AG08395 (cell line): Measurements from ENCODE around the gene RAD51B.
"Not testable (repeated sequence)": the region's sequence is repeated elsewhere in the genome, so short reads cannot be mapped to it uniquely, and the experiment has no call there.

Source experiments
- DNase-seq: peaks from one replicate; pipeline ENCODE4 v3.0.0; 2012; ENCODE audit warnings: mixed read lengths, low spot score

RAD51B gene

DNA sequence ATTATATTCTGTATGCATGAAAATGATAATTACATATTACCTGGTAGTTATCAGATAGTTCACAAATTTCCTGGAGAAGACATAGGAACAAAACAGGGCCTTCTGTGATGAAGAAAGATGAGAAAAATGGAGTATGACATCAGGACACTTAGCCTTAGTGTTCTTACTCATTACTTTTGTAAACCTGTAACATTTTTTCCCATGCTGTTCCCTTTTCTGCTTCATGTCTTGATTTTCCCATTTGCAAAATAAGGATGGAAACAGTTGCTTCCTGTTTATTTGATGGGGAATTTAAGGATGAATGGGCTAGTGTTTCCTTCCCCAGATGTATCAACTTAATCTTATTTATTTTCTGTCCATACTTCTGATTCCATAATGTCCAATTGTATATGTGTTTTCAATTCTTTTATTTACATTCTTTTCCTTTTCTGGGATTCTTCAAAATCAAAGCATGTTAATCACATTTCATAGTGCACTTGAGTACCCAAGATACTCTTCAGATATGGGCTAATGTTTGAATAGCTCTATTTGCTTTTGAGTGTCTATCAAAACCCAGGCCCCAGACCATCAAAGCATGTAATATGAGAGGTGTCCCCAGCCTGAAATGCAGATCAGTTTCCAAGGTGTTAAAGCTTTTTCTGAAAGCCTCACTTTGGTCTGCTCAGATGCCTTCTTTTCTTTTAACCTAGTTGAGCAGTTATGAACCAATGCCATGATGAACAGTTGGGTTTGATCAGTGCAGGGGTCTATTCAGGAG lies 260.5 kb downstream of the RAD51B start:
- DNase-seq = no peak

GRCh38 chr14:68081489-68081888 lies 261.9 kb downstream of the RAD51B start:
- no peak for DNase-seq

- no peak for DNase-seq
Observed at GRCh38 chr14:68082698-68083291, 263.2 kb downstream of the RAD51B start.

DNA sequence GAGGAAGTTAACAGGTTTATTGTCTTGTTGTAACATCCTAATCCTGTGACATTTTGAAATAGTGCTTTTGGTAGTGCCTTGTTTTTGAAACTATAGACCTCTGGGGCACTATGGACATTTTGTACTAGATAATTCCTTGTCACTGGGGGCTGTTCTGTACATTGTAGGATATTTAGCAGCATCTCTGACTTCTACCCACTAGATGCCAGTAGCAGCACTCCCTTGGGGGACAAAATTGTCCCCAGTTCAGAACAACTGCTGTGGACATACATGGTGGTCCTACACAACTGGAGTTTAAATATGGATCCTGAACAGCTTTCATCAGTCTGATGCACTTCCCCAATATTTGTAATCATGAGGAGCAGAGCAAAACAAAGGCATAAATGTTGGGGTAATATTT lies 264.7 kb downstream of the RAD51B start:
- no peak for DNase-seq

DNA sequence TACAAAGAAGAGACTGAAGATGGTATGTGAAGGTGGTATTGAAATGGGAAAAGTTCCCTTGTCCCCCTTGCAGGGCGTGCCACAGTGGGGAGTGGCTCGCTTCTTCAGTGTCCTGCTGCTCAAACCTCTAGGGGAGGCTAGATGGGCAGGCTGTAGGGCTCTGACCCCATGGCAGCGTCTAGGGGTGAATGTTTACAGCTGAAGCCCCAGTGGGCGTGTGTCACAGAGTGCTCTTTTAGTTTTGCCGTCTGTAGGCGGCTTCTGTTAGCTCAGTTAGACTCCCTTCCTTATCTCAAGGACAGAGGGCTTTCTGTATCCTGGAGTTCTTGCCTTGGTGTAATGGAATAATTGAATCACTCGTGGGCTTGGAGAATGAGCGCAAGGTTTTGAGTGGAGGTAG lies 266.2 kb downstream of the RAD51B start:
- DNase-seq = no peak

DNA sequence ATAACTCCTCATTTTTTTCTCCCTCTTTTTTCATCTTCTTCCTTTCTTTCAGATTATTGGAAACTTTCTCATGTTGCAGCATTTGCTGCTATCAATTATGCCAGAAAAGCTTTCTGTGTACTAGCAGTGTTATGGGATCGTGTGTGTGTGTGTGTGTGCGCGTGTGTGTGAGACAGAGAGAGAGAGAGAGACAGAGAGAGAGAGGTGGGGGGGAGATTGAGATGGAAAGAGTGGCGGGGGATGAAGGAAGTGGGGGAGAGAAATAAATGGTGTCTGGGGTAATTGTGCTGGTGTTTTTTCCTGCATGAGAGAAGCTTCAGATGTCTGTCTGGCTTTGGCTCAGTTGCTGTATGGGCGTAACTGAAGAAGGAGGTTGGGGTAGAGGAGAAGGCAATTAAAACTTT lies 268.9 kb downstream of the RAD51B start:
- DNase-seq = no peak

- DNase-seq = no peak
Observed at GRCh38 chr14:68089146-68089731, 269.7 kb downstream of the RAD51B start.

DNA sequence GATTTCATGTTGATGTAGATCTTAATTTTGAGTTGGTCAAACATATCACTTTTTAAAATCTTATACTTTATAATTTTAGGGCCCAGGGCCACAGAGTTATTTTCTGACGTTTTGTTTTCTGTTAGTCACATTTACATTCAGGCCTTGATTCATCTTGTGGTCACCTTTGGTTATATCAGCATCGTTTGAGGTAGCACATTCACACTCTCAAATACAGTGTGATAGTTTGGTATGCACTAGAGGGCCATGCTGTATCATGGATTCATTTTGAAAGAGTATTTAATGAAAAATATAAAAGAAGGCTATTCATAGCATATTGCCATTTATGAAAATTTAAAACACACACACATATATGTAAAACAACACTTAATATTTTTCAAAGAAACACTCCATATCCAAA lies 274.6 kb downstream of the RAD51B start:
- DNase-seq = no peak

DNA sequence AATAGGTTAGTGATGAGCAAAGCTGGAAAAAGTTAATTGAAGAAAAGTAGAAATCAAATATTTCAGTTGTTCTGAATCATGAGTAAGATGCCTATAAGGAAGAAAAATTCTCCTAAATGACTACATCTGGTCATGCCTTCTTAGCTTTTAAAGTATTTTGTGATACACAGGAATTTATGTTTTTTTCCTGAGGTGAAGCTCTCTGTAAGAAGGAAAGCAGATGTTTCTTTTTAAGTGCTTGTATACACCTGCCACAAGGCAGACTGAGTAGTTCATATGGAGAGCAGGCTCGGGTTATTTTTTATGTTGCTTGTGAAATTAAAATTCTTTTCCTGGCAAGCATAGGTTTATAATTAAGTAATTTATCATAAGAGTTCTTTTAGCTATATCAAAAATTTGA lies 275.2 kb downstream of the RAD51B start:
- no peak for DNase-seq

DNA sequence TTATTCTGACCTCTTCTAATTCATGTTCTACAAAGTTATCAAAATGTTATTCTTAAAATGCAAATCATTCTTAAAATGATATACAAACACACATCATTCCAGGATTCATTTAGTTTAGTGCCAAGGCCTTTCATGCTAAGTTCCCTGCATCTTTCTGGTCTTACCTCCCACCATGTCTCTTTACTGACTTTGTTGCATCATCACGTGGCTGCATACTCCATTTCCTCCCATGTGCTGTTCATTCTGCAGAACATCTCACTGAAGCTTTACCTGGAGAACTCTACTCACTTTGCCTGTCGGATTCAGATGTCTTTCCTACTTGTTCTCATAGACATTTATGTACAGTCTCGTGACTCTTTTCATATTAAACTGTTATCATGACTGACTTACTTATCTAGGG lies 278.1 kb downstream of the RAD51B start:
- no peak for DNase-seq

DNA sequence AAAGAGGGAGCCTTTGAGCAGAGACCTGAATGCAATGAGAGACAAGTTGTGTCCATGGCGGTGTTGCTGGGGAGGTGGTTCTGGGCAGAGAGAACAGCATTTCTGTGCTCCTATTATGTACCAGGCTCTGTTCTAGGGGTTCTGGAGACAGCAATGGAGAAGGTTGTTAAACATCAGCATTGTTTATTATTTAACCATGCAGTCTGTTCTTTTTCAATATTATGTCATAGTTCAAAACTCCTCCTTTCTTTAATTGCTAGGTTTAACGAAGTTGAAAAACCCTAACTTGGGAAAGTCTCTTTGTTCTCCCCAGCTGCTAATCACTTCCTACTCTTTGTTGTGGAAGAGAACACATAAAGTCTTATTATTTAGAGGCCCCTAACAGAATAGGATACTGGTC lies 279.3 kb downstream of the RAD51B start:
- DNase-seq = no peak

GRCh38 chr14:68099495-68100045 lies 280.0 kb downstream of the RAD51B start:
- DNase-seq = no peak

- not testable (repeated sequence) for DNase-seq
Observed at GRCh38 chr14:68101715-68102301, 282.2 kb downstream of the RAD51B start.

GRCh38 chr14:68103853-68104252 lies 284.3 kb downstream of the RAD51B start:
- DNase-seq = no peak

GRCh38 chr14:68104518-68104917 lies 284.9 kb downstream of the RAD51B start:
- peak; percentile 75 for DNase-seq

DNA sequence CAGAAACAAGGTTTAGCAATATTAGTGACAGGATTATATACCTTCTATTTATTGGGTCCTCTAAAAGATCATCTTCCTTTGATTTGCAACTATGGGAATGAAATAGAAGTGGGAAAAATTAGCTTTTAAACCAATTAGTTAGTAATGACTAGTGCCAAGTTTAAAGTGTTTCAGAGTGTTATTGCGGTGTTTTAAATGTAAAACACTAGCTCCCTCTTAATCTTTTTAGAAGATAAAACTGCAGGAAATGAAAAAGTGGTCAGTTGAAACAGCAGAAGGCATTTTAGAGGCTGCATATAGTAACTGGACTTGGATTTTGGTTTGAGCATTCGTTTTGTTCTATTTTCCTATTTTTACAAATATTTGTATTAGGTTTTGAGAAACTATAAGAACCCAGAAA lies 286.2 kb downstream of the RAD51B start:
- no peak for DNase-seq

DNA sequence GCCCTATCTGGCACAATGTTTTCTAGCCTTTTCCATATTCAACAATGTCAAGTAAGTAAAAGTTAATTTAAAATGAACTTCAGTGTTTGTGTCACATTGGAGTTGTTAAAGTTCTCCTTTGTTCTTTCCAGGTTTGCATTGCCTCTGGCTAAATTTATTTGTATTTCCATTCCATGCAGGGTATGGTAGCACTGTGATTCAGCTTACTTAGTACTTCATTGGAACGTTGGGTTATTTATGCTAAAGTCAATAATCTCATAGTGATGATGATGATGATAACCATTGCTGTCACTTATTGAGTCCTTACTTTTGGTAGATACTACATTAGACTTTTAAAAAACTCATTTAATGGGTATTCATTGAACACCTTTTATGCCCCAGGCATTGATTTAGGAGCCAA lies 286.9 kb downstream of the RAD51B start:
- no peak for DNase-seq

- no peak for DNase-seq
Observed at GRCh38 chr14:68106905-68107304, 287.3 kb downstream of the RAD51B start.

DNA sequence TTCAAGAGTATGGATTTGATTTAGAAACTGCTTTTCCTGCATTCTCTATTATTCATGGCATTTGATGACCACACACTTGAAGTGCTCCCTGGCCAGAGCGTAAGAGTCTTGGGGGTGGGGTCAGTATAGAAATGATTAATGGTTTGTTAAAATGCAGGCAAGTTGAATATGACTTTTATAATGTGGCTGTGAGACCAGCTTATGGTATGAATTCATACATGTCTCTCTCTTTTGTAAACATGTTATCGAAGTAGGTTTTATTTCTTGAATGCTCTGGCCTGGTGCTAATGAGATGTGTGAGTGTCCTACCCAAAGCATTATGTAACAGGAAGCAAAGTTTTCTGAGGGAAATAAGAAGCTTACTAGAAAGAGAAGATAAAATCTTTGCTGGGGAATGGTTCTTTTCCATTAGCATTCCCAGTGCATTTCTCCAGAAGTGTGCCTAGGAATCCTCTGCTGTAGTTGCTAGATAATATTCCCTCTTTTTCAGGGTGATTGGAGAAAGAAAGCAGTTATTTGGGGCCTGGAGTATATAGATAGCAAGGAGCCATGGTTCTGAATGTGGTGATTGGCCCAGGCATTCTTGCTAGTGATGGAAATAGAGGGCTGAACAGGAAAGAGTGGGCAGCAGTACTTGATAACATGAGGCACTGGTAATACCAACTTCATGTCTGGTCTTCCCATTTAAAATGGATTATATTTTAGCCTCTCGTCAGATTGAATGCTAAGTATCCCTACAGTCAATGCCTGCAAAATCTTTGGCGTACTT lies 289.7 kb downstream of the RAD51B start:
- peak; percentile 35 for DNase-seq

DNA sequence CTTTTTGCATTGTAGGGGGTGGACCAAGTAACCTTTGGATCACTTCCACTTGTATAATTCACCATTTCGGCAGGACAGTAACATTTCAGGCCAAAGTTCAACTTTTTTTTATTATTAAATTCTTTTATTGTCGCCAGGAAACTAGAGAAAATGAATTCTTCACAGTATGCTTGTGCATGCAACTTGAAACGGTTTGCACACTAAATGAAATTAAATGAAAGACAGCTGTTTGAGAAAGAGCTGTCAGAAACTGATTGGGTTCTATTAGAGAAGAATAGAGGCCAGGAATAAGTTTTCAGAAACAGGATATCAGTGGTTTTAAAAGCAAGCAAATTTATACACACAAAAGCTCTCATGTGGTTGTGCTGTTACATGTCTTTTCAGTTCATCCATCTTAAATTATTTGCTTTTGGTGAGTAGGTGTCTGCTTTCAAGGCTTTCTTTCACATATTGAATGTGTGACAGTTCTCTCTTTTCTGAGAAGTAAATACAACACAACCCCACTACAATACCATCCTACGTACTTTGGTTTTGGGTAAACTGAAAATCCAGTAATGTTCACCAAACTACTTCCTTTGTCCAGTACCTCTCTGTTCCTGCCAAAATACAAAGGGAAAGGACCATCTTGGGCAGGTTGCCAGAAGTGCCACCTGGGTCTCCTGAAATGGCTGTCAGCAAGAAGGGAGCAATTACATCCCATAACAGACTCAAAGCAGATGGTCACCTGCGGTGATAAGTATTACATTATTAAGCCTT lies 291.7 kb downstream of the RAD51B start:
- DNase-seq = no peak

DNA sequence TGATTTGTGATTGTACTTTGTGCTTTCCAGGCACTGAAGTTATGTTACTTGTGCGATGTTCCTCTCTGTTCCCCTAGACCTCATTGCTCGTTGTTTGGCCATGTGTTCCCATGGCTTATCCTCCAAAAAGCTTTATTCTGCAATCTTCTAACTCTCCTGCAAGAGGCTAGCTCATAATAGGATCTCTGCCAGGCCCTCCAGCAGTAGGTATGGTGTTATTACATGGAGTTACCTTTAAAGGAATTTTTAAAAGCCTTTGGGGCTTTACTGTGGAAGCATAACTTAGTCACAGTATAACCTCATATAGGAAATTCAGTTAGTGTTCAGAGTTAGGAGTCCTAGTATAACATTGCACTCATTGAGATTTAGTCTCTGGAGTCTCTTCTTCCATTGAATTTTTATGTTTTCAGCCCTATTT lies 292.3 kb downstream of the RAD51B start:
- no peak for DNase-seq
